ENCODE data around the gene INKA1.
"Not testable (repeated sequence)": the region's sequence is repeated elsewhere in the genome, so short reads cannot be mapped to it uniquely, and the experiment has no call there.

INKA1 gene

DNA sequence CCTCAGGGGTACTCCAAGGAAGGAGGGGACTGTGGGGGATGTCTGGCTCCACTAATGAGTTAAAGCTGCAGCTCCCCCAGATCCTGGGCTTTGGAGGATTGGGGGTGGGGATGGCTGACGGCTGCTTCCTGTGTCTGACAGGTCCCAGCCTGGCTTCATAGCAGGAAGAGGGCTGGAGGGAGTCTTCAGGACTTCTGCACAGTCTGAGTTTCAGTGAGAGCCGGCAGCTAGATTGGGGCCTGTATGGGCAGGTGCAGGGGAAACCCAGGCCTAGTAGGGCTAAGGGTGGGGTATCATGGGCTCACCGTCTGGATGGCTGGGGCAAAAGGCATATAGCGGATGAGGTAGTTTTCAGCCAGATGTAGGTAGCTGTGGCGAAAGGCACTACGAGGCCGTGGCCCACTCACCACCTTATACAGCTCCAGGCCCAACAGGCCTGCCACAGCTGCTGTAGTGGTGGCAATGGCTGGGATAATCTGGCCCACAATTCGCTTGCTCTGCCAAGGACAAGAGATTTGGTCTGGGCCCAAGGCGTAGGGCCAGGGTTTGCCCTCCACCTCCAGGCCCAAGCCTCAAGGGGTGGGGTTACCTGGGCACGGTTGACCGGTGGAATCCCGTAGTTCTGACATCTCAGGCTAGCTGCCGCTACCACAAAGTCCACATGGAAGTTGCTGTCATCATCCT is 4.5 kb downstream of the INKA1 start:
- Histone ChIP-seq H3K27ac (replicated peaks) (peak overlapping the region; percentile 89), H3K27me3 (ENCODE audit: insufficient read depth, poor library complexity, severe bottlenecking) (no peaks in the 10 kb centered on the region), H3K4me3 (replicated peaks; ENCODE audit: insufficient read depth, low read length) (no peak overlapping the region)
- peak in 1 of 2 experiments; percentile 45 for DNase-seq (ENCODE audit: low read depth in 1 of 2, low spot score in 1 of 2)
- TF ChIP-seq GABPA (IDR thresholded peaks at IDR 0.05; ENCODE audit: low read depth) = no peak
- TF ChIP-seq SPI1 (IDR thresholded peaks at IDR 0.05; ENCODE audit: borderline replicate concordance, low read depth) = no peak
- no peak for TF ChIP-seq CTCF (IDR thresholded peaks at IDR 0.05; ENCODE audit: insufficient read depth, low read length)
- no peak for TF ChIP-seq REST (IDR thresholded peaks at IDR 0.05; ENCODE audit: insufficient replicate concordance, low read depth)
- TF ChIP-seq POLR2AphosphoS5 (IDR thresholded peaks at IDR 0.05; ENCODE audit: low read depth) = no peak

DNA sequence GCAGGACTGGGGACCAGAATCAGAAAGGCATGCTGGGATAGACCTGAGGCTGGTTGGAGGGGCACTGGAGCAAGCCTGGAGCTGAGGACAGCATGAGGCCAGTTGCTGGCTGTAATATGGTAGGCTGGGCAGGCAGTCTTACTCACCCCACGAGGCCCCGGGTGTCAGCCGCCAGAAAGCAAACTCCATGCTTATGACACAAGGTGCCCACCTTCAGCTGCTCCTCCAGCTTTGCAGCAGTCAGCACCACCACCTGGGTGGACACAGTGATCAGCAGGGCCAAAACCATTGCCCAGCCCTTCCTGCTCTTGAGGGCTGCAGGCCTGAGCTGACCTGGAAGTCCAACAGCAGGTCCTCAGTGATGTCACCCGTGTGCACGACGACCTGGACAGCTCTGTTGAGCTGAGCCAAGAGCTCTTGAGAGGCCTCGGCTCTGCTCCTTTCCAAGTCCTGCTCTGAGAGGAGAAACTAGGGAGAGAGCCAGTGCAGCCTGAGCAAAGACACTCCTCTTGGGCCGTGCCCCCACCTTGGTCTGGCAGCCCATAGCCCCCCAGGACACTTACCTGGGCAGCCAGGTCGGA is 9.9 kb downstream of the INKA1 start:
- Histone ChIP-seq H3K27me3 (ENCODE audit: insufficient read depth, poor library complexity, severe bottlenecking) (no peaks in the 10 kb centered on the region), H3K4me3 (replicated peaks; ENCODE audit: insufficient read depth, low read length) (peak overlapping the region; percentile 34), H3K27ac (replicated peaks) (peak overlapping the region; percentile 65)
- TF ChIP-seq CTCF (IDR thresholded peaks at IDR 0.05; ENCODE audit: insufficient read depth, low read length) = no peak
- TF ChIP-seq REST (IDR thresholded peaks at IDR 0.05; ENCODE audit: insufficient replicate concordance, low read depth) = no peak
- TF ChIP-seq GABPA (IDR thresholded peaks at IDR 0.05; ENCODE audit: low read depth) = no peak
- no peak for DNase-seq (ENCODE audit: low read depth in 1 of 2, low spot score in 1 of 2)

DNA sequence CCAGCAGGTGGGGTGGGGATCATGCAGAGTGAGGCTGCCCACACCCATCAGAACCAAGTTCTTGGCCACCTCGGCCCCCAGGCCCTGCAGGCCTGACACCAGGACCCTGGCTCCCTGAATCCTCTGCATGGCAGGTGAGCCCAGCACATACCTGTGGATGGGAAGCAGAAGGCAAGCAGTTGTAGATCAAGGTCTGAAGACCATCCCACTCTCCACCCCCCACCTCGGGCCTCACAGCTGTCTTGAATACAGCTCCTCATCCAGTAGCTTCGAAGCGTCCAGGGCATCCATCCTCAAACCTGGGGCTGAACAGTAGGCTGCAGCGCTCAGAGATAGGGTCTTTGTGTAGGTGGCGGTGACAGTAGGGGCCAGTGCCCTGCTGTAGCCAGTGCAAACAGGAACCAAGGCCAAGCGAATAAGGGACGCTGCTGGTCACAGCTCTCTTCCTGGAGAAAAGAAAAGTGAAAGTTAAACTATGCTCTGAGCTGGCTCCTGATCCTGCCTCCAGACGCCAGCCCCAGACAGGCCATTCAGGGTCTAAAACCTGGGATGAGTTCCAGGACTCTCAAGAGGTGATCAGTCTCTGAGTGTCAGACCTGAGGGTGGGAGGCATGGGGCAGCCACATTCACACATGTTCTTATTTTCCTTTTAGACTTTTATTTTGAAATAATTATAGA is 10.6 kb downstream of the INKA1 start, which contains the start of gene UBA7:
TSS of gene UBA7 (minus strand) at position 457 of the 678 bp plus-strand sequence. CDS start at position 291, 166 bp downstream.
- H3K27me3 ChIP-seq (ENCODE audit: insufficient read depth, poor library complexity, severe bottlenecking) = no peaks in the 10 kb centered on the region
- peak within 1 kb of the TSS; percentile 34 for H3K4me3 ChIP-seq (replicated peaks; ENCODE audit: insufficient read depth, low read length)
- H3K27ac ChIP-seq (replicated peaks) = peak within 1 kb of the TSS; percentile 65
- DNase-seq (ENCODE audit: low read depth in 1 of 2, low spot score in 1 of 2) = peak in 1 of 2 experiments; percentile 57
- no peak for TF ChIP-seq CTCF (IDR thresholded peaks at IDR 0.05; ENCODE audit: insufficient read depth, low read length)
- TF ChIP-seq POLR2AphosphoS5 (IDR thresholded peaks at IDR 0.05; ENCODE audit: low read depth) = peak; percentile 56; the same call in 1 of the 2 replicates
- TF ChIP-seq SPI1 (IDR thresholded peaks at IDR 0.05; ENCODE audit: borderline replicate concordance, low read depth) = no peak
- no peak for TF ChIP-seq GABPA (IDR thresholded peaks at IDR 0.05; ENCODE audit: low read depth)
- TF ChIP-seq REST (IDR thresholded peaks at IDR 0.05; ENCODE audit: insufficient replicate concordance, low read depth) = no peak

GRCh38 chr3:49823131-49823530 is 20.1 kb downstream of the INKA1 start:
- H3K27ac ChIP-seq (replicated peaks); H3K4me3 ChIP-seq (replicated peaks; ENCODE audit: insufficient read depth, low read length); H3K27me3 ChIP-seq (ENCODE audit: insufficient read depth, poor library complexity, severe bottlenecking); DNase-seq (ENCODE audit: low read depth in 1 of 2, low spot score in 1 of 2): not testable (repeated sequence)
